ENCODE measurements around the gene MRPL49. TPM values are rescaled to one million over a fixed set of nuclear protein-coding genes. Genes with fewer than 3 reads are reported as not detected.

The MRPL49 gene
- total and polyA plus RNA-seq, 9 of the 15 experiments (the other 6 are each of a cell fraction or from before 2014, with no cell fraction given) = 74.3 to 132 (median 91.2) TPM

GRCh38 chr11:65134240-65134951 is 12.3 kb downstream of the MRPL49 start, which contains the start of gene SYVN1 (continued):
- TF ChIP-seq AFF1 (IDR thresholded peaks at IDR 0.05; ENCODE audit: low read depth in 1 of 2, partially characterized antibody in 2 of 2) (peak; percentile 30 to 52), KDM2B (CRISPR knock-in tag; IDR thresholded peaks at IDR 0.05) (0 out of 2 replicates have a peak, but pooled peaks have one; percentile 35), ELF1 (tag; IDR thresholded peaks at IDR 0.05) (peak; percentile 68), EWSR1 (IDR thresholded peaks at IDR 0.05; ENCODE audit: borderline replicate concordance, low read depth, partially characterized antibody) (no peak), ZNF41 (CRISPR knock-in tag; conservative IDR thresholded peaks at IDR 0.05) (0 out of 2 replicates have a peak, but pooled peaks have one; percentile 24), MNT (conservative IDR thresholded peaks at IDR 0.05) (peak; percentile 93 to 95), ZFP36 (IDR thresholded peaks at IDR 0.05; ENCODE audit: low read depth, low read length, partially characterized antibody) (no peak), TCF7 (IDR thresholded peaks at IDR 0.05; ENCODE audit: borderline replicate concordance) (0 out of 2 replicates have a peak, but pooled peaks have one; percentile 3), BACH1 (tag; IDR thresholded peaks at IDR 0.05) (no peak), KLF13 (tag; IDR thresholded peaks at IDR 0.05; ENCODE audit: borderline replicate concordance, low read depth) (peak; percentile 44; the same call in 1 of the 2 replicates), ARHGAP35 (IDR thresholded peaks at IDR 0.05; ENCODE audit: partially characterized antibody) (no peak), GMEB1 (CRISPR knock-in tag; IDR thresholded peaks at IDR 0.05) (peak; percentile 80), PCBP2 (IDR thresholded peaks at IDR 0.05; ENCODE audit: low read depth, low read length, poor library complexity, severe bottlenecking) (no peak), MTA1 (IDR thresholded peaks at IDR 0.05; ENCODE audit: borderline replicate concordance) (peak; percentile 61; the same call in 1 of the 2 replicates), ZBTB11 (CRISPR knock-in tag; IDR thresholded peaks at IDR 0.05) (peak in 1 of 3 experiments; percentile 78; a peak in 2 of 6 replicates)
